PFSK-1 (cell line): ENCODE data around the gene CBL.

Source experiments
- FOXP2 ChIP-seq: optimal IDR thresholded peaks from 2 replicates; pipeline ENCODE3; 2011; ENCODE audit warnings: borderline replicate concordance, control low read depth, inconsistent platforms; ENCODE audit not compliant: insufficient read depth; ENCODE audit errors: extremely low read length, extremely low read depth
- POLR2AphosphoS5 ChIP-seq: IDR thresholded peaks from 2 replicates; pipeline ENCODE4 v1.6.1; 2012; ENCODE audit warnings: low read depth, mild to moderate bottlenecking, control low read depth, low read length, moderate library complexity
- TAF1 ChIP-seq: IDR thresholded peaks from 2 replicates; pipeline ENCODE4 v1.6.1; 2012; ENCODE audit warnings: low read length, control low read depth, borderline replicate concordance; ENCODE audit not compliant: insufficient read depth

GRCh38 chr11:119205574-119206510, at the start of gene CBL:
- TF ChIP-seq TAF1 (peak; percentile 12; the same call in 1 of the 2 replicates), FOXP2 (no peak), POLR2AphosphoS5 (peak; percentile 29; the same call in 1 of the 2 replicates)
